Mucosa of descending colon (tissue), 3 donors: ENCODE measurements around the gene UNKL. TPM values are rescaled to one million over a fixed set of nuclear protein-coding genes. Genes with fewer than 3 reads are reported as not detected.
A peak's percentile ranks its signal among the peaks of the same experiment; 100 is the strongest.

Source experiments
- ATAC-seq: fragments of 200-7000 bp; cut with Tn5 transposase; one replicate; pipeline ENCODE4 v1.9.1; 2020; ENCODE audit warnings: mild to moderate bottlenecking, moderate library complexity
- DNase-seq, 3 donors: peaks; one replicate each; pipeline ENCODE4 v3.0.0-alpha.2; 2020
- H3K36me3 ChIP-seq: fragments of 200-600 bp; one replicate; pipeline ENCODE4 v1.8.0; 2021; ENCODE audit warnings: low read depth, mild to moderate bottlenecking
- H3K4me1 ChIP-seq: fragments of 200-600 bp; one replicate; pipeline ENCODE4 v1.8.0; 2021; ENCODE audit warnings: low read depth, mild to moderate bottlenecking
- H3K4me3 ChIP-seq: fragments of 200-600 bp; one replicate; pipeline ENCODE4 v1.8.0; 2021; ENCODE audit warnings: mild to moderate bottlenecking
- H3K9me3 ChIP-seq: fragments of 200-600 bp; one replicate; pipeline ENCODE4 v1.8.0; 2021; ENCODE audit warnings: mild to moderate bottlenecking
- intact Hi-C, 2 donors: fragments of 100-400 bp; cut with DNase I in 1 of 2; cut with micrococcal nuclease in 1 of 2; formaldehyde crosslinking; loops; one replicate each; pipeline versions ENCODE4 v1.11.0 to v1.11.1; 2022; cut with DNase I, micrococcal nuclease
- total RNA-seq, 3 donors: library from RNA; stranded (reverse); fragmentation: NEBNext Ultra II Directional in 2 of 3; extraction: Animal tissue kit (Norgen Biotek cat#: 25700) in 2 of 3; gene quantifications; one replicate each; pipeline versions ENCODE4 v1.2.1 to v1.2.4, GENCODE V29; 2021 to 2023
- TF ChIP-seq, protein P1 (sequence below): fragments of 200-600 bp; IDR thresholded peaks from one replicate; pipeline ENCODE4 v1.8.0; 2022; ENCODE audit warnings: antibody characterized with exemption, mild to moderate bottlenecking
- donor health status: DM: no; HTN: no; CAD: no; lungs with moderate emphysema.
- donor health status: DM: no; HTN: no; CAD: no.
- donor health status: DM: no; HTN: yes; CAD: no.

UNKL gene
- total RNA-seq, 3 donors from 2014 or later: 16.2 to 36.5 (median 28.2) TPM

DNA sequence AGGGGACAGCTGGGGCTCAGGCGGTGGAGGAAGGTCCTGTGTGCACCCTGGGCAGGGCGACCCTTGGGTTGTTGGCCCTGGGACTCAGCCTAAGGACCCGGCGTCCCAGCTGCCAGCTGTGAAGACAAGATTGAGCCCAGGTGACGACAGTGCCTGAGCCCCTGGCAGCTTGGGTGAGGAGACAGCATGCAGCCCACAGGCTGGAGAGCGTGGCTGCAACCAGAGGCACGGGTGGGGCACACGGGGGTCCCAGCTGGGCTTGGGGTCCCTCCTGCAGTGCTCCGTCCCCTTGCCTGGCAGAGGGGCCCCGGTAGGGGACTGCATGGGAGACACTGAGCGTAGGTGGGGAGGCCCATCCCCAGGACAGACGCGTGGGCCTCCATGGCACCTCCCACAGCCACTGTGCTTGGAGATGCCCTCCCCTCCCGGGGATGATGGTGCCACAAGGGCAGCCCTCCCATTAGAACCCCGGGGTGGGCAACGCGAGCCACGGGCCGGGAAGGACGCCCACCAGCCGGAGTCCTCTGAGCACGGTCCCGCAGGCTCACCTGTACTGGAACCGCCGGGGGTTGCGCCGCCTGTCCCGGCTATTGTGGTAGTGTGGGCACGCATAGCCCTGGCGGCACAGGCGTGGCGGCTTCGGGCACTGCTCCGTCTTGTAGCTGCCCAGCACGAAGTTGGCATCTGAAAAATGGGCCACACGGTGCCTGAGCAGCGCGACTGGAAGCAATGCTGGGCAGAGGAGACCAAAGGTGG, 15.5 kb downstream of the UNKL start:
- TF ChIP-seq, protein P1, sequence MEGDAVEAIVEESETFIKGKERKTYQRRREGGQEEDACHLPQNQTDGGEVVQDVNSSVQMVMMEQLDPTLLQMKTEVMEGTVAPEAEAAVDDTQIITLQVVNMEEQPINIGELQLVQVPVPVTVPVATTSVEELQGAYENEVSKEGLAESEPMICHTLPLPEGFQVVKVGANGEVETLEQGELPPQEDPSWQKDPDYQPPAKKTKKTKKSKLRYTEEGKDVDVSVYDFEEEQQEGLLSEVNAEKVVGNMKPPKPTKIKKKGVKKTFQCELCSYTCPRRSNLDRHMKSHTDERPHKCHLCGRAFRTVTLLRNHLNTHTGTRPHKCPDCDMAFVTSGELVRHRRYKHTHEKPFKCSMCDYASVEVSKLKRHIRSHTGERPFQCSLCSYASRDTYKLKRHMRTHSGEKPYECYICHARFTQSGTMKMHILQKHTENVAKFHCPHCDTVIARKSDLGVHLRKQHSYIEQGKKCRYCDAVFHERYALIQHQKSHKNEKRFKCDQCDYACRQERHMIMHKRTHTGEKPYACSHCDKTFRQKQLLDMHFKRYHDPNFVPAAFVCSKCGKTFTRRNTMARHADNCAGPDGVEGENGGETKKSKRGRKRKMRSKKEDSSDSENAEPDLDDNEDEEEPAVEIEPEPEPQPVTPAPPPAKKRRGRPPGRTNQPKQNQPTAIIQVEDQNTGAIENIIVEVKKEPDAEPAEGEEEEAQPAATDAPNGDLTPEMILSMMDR: no peak
- H3K9me3 ChIP-seq: no peaks in the 10 kb centered on the region
- intact Hi-C loops: no loop called here
- H3K4me1 ChIP-seq: no peaks in the 10 kb centered on the region
- H3K36me3 ChIP-seq: peaks cover 4% of the 10 kb centered on the region
- no peak for ATAC-seq
- no peak for DNase-seq
- no peak overlapping the region for H3K4me3 ChIP-seq

DNA sequence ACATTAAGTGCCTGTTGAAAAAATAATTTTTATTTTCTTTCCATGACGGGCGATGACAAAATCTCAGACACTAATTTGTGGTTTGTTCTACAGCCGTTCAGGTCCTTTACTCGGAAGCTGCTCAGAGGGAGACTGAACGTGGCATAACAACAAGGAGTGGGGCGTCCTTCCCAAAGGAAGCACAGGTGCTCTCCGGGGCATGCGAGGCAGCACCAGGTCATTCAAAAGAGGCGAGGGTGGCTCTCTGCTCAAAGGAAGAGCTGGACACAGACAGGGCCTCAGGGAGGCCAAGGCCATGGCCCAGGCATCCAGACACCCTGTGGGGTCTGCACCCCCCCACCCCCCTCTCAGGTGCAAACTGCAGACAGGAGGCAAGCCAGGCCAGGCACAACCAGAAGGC, 16.2 kb downstream of the UNKL start:
- Histone ChIP-seq H3K4me1 (no peaks in the 10 kb centered on the region), H3K36me3 (peaks cover 4% of the 10 kb centered on the region), H3K9me3 (no peaks in the 10 kb centered on the region), H3K4me3 (no peak overlapping the region)
- DNase-seq: no peak
- no peak for ATAC-seq
- intact Hi-C loops: no loop called here
- TF ChIP-seq, protein P1: no peak

DNA sequence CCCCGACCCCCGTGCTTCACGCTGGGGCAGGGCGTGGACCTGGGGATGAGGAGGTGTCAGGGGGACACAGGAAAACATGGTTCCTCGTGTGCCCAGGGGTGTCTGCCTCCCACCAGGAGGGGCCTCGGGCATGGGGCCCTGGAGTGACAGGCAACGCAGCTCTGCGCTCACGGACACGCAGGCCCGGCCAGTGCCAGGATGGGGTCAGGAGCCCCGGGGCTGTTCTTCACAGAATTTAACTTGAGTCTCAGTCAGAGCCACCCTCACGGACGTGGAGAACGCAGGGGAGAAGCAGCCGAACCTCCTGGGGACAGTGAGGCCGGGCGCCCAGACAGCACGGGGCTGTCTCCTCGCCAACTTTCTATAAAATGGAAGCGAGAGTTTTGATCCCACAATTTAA, 16.7 kb downstream of the UNKL start:
- intact Hi-C loops: no loop called here
- Histone ChIP-seq H3K4me3 (no peak overlapping the region), H3K9me3 (no peaks in the 10 kb centered on the region), H3K4me1 (no peaks in the 10 kb centered on the region), H3K36me3 (peaks cover 4% of the 10 kb centered on the region)
- ATAC-seq (no peak), DNase-seq (no peak)
- TF ChIP-seq, protein P1: no peak

DNA sequence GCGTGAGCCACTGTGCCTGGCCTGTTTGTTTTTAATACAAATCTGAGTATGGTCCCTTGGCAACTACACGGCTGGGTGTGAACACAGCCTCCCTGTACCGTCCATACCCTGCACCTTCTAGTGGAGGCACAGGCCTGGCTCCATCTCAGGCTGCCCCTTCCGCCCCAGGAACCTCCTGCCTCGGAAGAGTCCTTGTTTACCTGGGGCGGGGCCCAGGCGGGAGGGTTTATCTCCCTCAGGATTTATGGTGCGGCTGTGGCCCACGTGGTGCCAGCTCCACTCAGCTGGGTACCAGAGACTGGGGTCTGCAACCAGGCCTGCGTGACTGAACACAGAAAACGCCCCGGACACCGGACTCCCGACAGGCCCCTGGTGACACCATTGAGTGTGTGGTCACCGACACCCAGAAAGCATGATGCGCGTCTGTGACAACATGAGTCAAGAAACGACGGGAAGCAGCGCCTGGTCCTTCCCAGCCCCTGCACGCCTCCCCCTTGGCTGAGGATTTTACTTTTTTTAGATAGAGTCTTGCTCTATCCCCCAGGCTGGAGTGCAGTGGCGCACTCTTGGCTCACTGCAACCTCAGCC, 19.0 kb downstream of the UNKL start:
- intact Hi-C loops: no loop called here
- Histone ChIP-seq H3K4me3 (no peak overlapping the region), H3K9me3 (no peaks in the 10 kb centered on the region), H3K4me1 (no peaks in the 10 kb centered on the region), H3K36me3 (no peaks in the 10 kb centered on the region)
- ATAC-seq (peak; percentile 79), DNase-seq (peak in 2 of 3 donors; percentile 42 to 52)
- TF ChIP-seq, protein P1: no peak

DNA sequence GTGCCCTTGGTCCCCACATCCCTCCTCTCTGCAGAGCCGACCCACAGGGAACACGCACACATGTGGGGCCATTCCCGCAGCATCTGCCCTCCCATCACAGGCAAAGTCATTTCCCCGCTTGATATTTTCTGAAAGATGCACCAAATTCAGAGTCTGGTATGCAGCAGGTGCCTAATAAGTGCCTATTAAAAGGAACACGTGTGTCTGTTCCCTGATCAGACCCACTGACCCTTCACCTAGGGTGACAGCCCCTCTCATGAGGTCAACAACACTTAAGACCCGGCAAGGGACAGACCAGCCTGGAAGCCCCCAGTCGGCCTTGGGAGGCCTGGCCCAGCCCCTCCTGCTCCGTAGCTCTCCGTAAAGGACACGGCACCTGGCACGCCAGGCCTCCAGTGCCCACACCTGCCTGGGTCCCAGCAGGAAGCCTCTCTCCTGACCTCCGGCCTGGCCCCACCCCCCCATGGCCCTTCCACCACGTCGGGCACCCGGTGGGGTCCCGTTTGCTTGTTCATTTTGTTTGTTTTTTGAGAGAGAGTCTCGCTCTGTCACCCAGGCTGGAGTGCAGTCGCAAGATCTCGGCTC, 20.0 kb downstream of the UNKL start:
- ATAC-seq: no peak
- no peaks in the 10 kb centered on the region for H3K36me3 ChIP-seq
- TF ChIP-seq, protein P1: no peak
- intact Hi-C loops: no loop called here
- DNase-seq: no peak
- H3K4me1 ChIP-seq: no peaks in the 10 kb centered on the region
- no peaks in the 10 kb centered on the region for H3K9me3 ChIP-seq
- no peak overlapping the region for H3K4me3 ChIP-seq
